Suppressor macrophage (primary cell): ENCODE measurements around the gene HOTAIR.

Source experiments
- DNase-seq, 4 experiments: peaks; one replicate each; pipeline ENCODE4 v3.0.0-alpha.2; 2020 to 2022

The HOTAIR gene

GRCh38 chr12:53975064-53975471 is 314 bp upstream of the HOTAIR start:
- no peak for DNase-seq

- DNase-seq = no peak
Measured at GRCh38 chr12:53973236-53974042, 1.3 kb downstream of the HOTAIR start.

- no peak for DNase-seq
Measured at GRCh38 chr12:53972722-53973235, 2.0 kb downstream of the HOTAIR start, which contains the start of gene HOXC11. HOXC11 (plus strand) TSS chr12:53973126; CDS start chr12:53973242, 116 bp downstream.

GRCh38 chr12:53972152-53972702 is 2.5 kb downstream of the HOTAIR start:
- DNase-seq = no peak

- no peak for DNase-seq
Measured at GRCh38 chr12:53971686-53972085, 3.1 kb downstream of the HOTAIR start.

GRCh38 chr12:53971129-53971528 is 3.6 kb downstream of the HOTAIR start:
- no peak for DNase-seq

- DNase-seq = no peak
Measured at GRCh38 chr12:53970451-53970850, 4.3 kb downstream of the HOTAIR start.

GRCh38 chr12:53969588-53970259 is 5.0 kb downstream of the HOTAIR start:
- DNase-seq = no peak

- no peak for DNase-seq
Measured at GRCh38 chr12:53968214-53969127, 6.3 kb downstream of the HOTAIR start.

GRCh38 chr12:53967421-53967925 is 7.3 kb downstream of the HOTAIR start:
- no peak for DNase-seq

GRCh38 chr12:53966385-53967133 is 8.2 kb downstream of the HOTAIR start:
- no peak for DNase-seq

- DNase-seq = no peak
Measured at GRCh38 chr12:53966085-53966384, 8.7 kb downstream of the HOTAIR start.

- DNase-seq = no peak
Measured at GRCh38 chr12:53965281-53966084, 9.3 kb downstream of the HOTAIR start.

- DNase-seq = no peak
Measured at GRCh38 chr12:53964315-53964713, 10.4 kb downstream of the HOTAIR start.

GRCh38 chr12:53963434-53964314 is 11.1 kb downstream of the HOTAIR start:
- DNase-seq = no peak

- no peak for DNase-seq
Measured at GRCh38 chr12:53963005-53963404, 11.7 kb downstream of the HOTAIR start.

GRCh38 chr12:53961025-53961761 is 13.6 kb downstream of the HOTAIR start:
- DNase-seq = no peak

- no peak for DNase-seq
Measured at GRCh38 chr12:53960187-53961024, 14.3 kb downstream of the HOTAIR start.
